SK-N-SH (cell line): ENCODE data around the gene SPIRE1. TPM values are rescaled to one million over a fixed set of nuclear protein-coding genes. Genes with fewer than 3 reads are reported as not detected.

Experiments used
- CTCF ChIA-PET: fragments of 300-600, 350-600 bp; formaldehyde crosslinking; extraction: SDS; loops from one replicate; lab custom pipeline; 2021; lab: Yijun Ruan, JAX
- POLR2A ChIA-PET: fragments of 350-600 bp; sonication (Branson Sonifier 250); formaldehyde crosslinking; extraction: SDS; loops from one replicate; lab custom pipeline; 2020; ENCODE audit warnings: antibody characterized with exemption, inconsistent platforms; lab: Yijun Ruan, JAX
- DNase-seq: peaks from one replicate; pipeline ENCODE4 v3.0.0; 2012
- H2AFZ ChIP-seq: fragments of 200-600 bp; sonication (generic); 2 replicates; pipeline ENCODE4 v1.8.1; 2016; ENCODE audit warnings: antibody characterized with exemption, mild to moderate bottlenecking, low read depth
- H3F3A ChIP-seq: fragments of 200-600 bp; sonication (generic); replicated peaks from 2 replicates; pipeline ENCODE3; 2016; ENCODE audit warnings: antibody characterized with exemption, mild to moderate bottlenecking; ENCODE audit not compliant: insufficient read depth
- H3K27ac ChIP-seq, 2 experiments: fragments of 200-500 bp in 1 of 2; fragments of 200-600 bp in 1 of 2; sonication (Bioruptor generic) in 1 of 2; sonication (generic), shearing (Covaris generic) in 1 of 2; 2 replicates each; pipeline versions ENCODE4 v1.5.1 to v1.6.1; 2014 to 2016; ENCODE audit warnings: low read depth in 2 of 2, inconsistent platforms in 1 of 2, low read length in 1 of 2, mild to moderate bottlenecking in 1 of 2, mixed read lengths in 1 of 2
- H3K27me3 ChIP-seq: fragments of 200-600 bp; sonication (generic), shearing (Covaris generic); 2 replicates; pipeline ENCODE4 v1.6.1; 2016; ENCODE audit warnings: mixed run types; ENCODE audit not compliant: insufficient read depth
- H3K36me3 ChIP-seq, 2 experiments: fragments of 200-500 bp in 1 of 2; fragments of 200-600 bp in 1 of 2; sonication (Bioruptor generic) in 1 of 2; sonication (generic) in 1 of 2; replicated peaks in 1 of 2; 2 replicates each; pipeline versions ENCODE3 to v1.5.1; 2014 to 2016; ENCODE audit warnings: low read length in 1 of 2, mild to moderate bottlenecking in 1 of 2; ENCODE audit not compliant: insufficient read depth in 2 of 2, control insufficient read depth in 1 of 2
- H3K4me1 ChIP-seq, 2 experiments: fragments of 200-500 bp in 1 of 2; fragments of 200-600 bp in 1 of 2; sonication (Bioruptor generic) in 1 of 2; sonication (generic), shearing (Covaris generic) in 1 of 2; 2 replicates each; pipeline versions ENCODE4 v1.5.1 to v1.6.1; 2014 to 2016; ENCODE audit warnings: low read depth in 1 of 2, low read length in 1 of 2, mixed run types in 1 of 2; ENCODE audit not compliant: insufficient read depth in 2 of 2, control insufficient read depth in 1 of 2
- H3K4me2 ChIP-seq: fragments of 200-600 bp; sonication (generic), shearing (Covaris generic); 2 replicates; pipeline ENCODE4 v1.6.1; 2017; ENCODE audit warnings: mixed run types
- H3K4me3 ChIP-seq, 2 experiments: fragments of 200-500 bp in 1 of 2; fragments of 200-600 bp in 1 of 2; sonication (Bioruptor generic) in 1 of 2; sonication (generic), shearing (Covaris generic) in 1 of 2; 2 replicates each; pipeline versions ENCODE4 v1.5.1 to v1.8.1; 2014 to 2016; ENCODE audit warnings: low read depth in 2 of 2, inconsistent platforms in 1 of 2, low read length in 1 of 2, mild to moderate bottlenecking in 1 of 2, mixed read lengths in 1 of 2, moderate library complexity in 1 of 2
- H3K79me2 ChIP-seq: fragments of 200-600 bp; sonication (generic); 2 replicates; pipeline ENCODE4 v1.8.1; 2017; ENCODE audit warnings: mild to moderate bottlenecking; ENCODE audit not compliant: insufficient read depth
- H3K9ac ChIP-seq: fragments of 200-600 bp; sonication (generic); 2 replicates; pipeline ENCODE4 v1.6.1; 2017; ENCODE audit warnings: mixed run types
- H3K9me2 ChIP-seq: fragments of 200-600 bp; sonication (generic); 2 replicates; pipeline ENCODE4 v1.6.1; 2017; ENCODE audit warnings: mixed run types
- H3K9me3 ChIP-seq: fragments of 200-600 bp; sonication (generic); 2 replicates; pipeline ENCODE4 v1.6.1; 2017; ENCODE audit warnings: mixed run types, mild to moderate bottlenecking, moderate library complexity
- H4K20me1 ChIP-seq: fragments of 200-600 bp; sonication (generic); 2 replicates; pipeline ENCODE4 v1.6.1; 2017; ENCODE audit warnings: mild to moderate bottlenecking, mixed run types; ENCODE audit not compliant: insufficient read depth
- CHD2 ChIP-seq: fragments of 150-350 bp; IDR thresholded peaks from 2 replicates; pipeline ENCODE4 v1.6.1; 2018; ENCODE audit warnings: low read length; ENCODE audit not compliant: partially characterized antibody
- ELF1 ChIP-seq: IDR thresholded peaks from 2 replicates; pipeline ENCODE4 v1.4.0; 2012
- EP300 ChIP-seq, 2 experiments: IDR thresholded peaks; 2 replicates each; pipeline versions ENCODE4 v1.4.0 to v1.6.1; 2012; ENCODE audit warnings: borderline replicate concordance in 1 of 2, low read depth in 1 of 2, low read length in 1 of 2
- EZH2phosphoT487 ChIP-seq: fragments of 200-600 bp; sonication (generic); IDR thresholded peaks from 2 replicates; pipeline ENCODE4 v1.6.1; 2017; ENCODE audit warnings: low read depth, mixed run types, mild to moderate bottlenecking, antibody characterized with exemption, moderate library complexity, borderline replicate concordance
- FOSL2 ChIP-seq: IDR thresholded peaks from 2 replicates; pipeline ENCODE4 v1.4.0; 2012; ENCODE audit warnings: low read depth, mild to moderate bottlenecking, moderate library complexity, borderline replicate concordance
- FOXM1 ChIP-seq: IDR thresholded peaks from 2 replicates; pipeline ENCODE4 v1.4.0; 2012; ENCODE audit warnings: low read depth, mild to moderate bottlenecking
- GABPA ChIP-seq: IDR thresholded peaks from 2 replicates; pipeline ENCODE4 v1.4.0; 2012; ENCODE audit warnings: low read depth, mild to moderate bottlenecking
- GATA2 ChIP-seq: sonication (generic); formaldehyde crosslinking; IDR thresholded peaks from 2 replicates; pipeline ENCODE4 v1.5.0; 2020; ENCODE audit warnings: mild to moderate bottlenecking, missing genetic modification reagents
- JUND ChIP-seq: IDR thresholded peaks from 2 replicates; pipeline ENCODE4 v1.4.0; 2012
- MEF2A ChIP-seq: IDR thresholded peaks from 2 replicates; pipeline ENCODE4 v1.4.0; 2012; ENCODE audit warnings: low read depth, borderline replicate concordance
- NFIC ChIP-seq: IDR thresholded peaks from 2 replicates; pipeline ENCODE4 v1.4.0; 2012; ENCODE audit warnings: borderline replicate concordance
- POLR2AphosphoS5 ChIP-seq: IDR thresholded peaks from 2 replicates; pipeline ENCODE4 v1.6.1; 2012; ENCODE audit warnings: low read depth, low read length
- RCOR1 ChIP-seq: fragments of 150-350 bp; IDR thresholded peaks from 2 replicates; pipeline ENCODE4 v1.6.1; 2017; ENCODE audit warnings: antibody characterized with exemption, low read length
- SIN3A ChIP-seq: IDR thresholded peaks from 2 replicates; pipeline ENCODE4 v1.6.1; 2012; ENCODE audit warnings: low read depth, mild to moderate bottlenecking, low read length, moderate library complexity, borderline replicate concordance
- TCF12 ChIP-seq: IDR thresholded peaks from 2 replicates; pipeline ENCODE4 v1.4.0; 2012
- TEAD4 ChIP-seq: IDR thresholded peaks from 2 replicates; pipeline ENCODE4 v1.4.0; 2012; ENCODE audit warnings: mild to moderate bottlenecking, borderline replicate concordance; ENCODE audit not compliant: insufficient read depth
- WGBS: methylation state at CpG from one replicate; pipeline ENCODE4 v1.1.6; 2017; ENCODE audit warnings: low lambda C conversion rate; 5-methylcytosine and 5-hydroxymethylcytosine counted together
- polyA plus RNA-seq, 3 experiments: library from polyadenylated mRNA; depleted of rRNA; stranded (reverse); fragments of >200 nt; gene quantifications; 2 replicates each; pipeline ENCODE4 v1.2.3, GENCODE V29; 2012
- TF ChIP-seq, protein P1 (sequence below): IDR thresholded peaks from 2 replicates; pipeline ENCODE4 v1.4.0; 2012; ENCODE audit warnings: low read depth
- TF ChIP-seq, protein P2 (sequence below): IDR thresholded peaks from 2 replicates; pipeline ENCODE4 v1.4.0; 2012; ENCODE audit warnings: low read depth, borderline replicate concordance
- TF ChIP-seq, protein P3 (sequence below): fragments of 150-350 bp; IDR thresholded peaks from 2 replicates; pipeline ENCODE4 v1.6.1; 2017; ENCODE audit warnings: antibody characterized with exemption, low read length, low read depth, borderline replicate concordance
- TF ChIP-seq, protein P4 (sequence below): IDR thresholded peaks from 2 replicates; pipeline ENCODE4 v1.4.0; 2012; ENCODE audit warnings: low read depth, borderline replicate concordance
- TF ChIP-seq, protein P5 (sequence below): IDR thresholded peaks from 2 replicates; pipeline ENCODE4; 2012

The SPIRE1 gene
- polyA plus RNA-seq, 1 of the 3 experiments (the other 2 are of a cell fraction) = 6.7 TPM

DNA sequence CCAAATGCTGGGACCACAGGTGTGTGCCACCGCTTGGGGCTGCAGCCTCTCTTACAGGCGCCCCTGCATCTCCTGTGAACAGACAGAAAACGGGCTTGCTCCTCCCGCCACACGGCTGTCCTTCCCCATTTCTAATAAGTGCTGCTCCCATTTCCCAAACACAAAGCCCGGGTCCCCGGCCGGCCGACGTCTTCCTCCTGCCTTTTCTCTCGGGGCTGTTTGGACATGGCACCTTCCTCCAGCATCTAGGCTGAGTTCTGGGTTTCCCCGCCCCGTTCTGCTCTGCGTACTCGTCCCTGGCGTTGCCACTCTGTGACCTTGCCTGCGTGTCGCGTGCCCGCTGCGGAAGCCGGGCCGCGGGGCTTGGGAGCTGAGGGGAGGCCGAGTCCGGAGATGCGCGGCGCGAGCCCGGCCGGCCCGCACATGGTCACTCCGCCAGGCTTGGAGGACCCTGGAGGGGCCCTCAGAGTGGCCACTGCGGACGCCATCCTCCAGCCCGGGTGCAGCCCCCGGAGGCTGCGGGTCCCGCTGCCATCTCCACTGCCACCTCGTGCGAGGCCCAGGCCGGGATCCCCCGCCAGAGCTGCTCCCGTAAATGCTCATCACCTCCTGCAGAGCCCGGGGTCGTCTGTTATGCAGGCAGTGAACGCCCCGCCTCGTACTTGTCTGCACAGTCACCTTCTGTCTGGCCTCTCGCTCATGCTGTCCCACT lies 223.9 kb downstream of the SPIRE1 start (continued):
- TF ChIP-seq FOSL2 = no peak
- no peak for TF ChIP-seq NFIC
- TF ChIP-seq, protein P1, sequence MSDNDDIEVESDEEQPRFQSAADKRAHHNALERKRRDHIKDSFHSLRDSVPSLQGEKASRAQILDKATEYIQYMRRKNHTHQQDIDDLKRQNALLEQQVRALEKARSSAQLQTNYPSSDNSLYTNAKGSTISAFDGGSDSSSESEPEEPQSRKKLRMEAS = no peak
- no peak for TF ChIP-seq MEF2A
- no peak for TF ChIP-seq ELF1
- no peak for TF ChIP-seq POLR2AphosphoS5
- TF ChIP-seq CHD2 = no peak
- TF ChIP-seq EP300 (IDR thresholded peaks at IDR 0.05; ENCODE audit: borderline replicate concordance in 1 of 2, low read depth in 1 of 2, low read length in 1 of 2) = no peak
- TF ChIP-seq EZH2phosphoT487 = no peak

DNA sequence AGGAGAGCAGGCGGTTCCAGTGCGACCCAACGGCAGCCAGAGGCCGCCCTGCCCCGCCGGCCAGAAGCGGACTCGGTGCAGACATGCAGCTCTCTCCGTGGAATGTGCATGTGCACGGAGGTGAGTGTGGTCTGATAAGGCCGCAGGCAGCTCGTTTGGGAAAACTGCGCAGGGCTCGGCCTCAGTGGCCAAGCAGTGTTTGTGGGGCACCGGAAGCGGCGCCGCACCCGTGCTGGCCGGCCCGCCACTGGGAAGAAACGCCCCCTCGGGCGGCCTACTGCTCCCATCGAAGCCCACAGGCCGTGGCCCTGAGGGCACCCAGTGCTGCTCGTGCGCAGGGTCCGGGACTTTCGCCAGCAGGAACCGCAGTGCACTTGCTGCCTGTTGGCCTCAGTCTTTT lies 225.0 kb downstream of the SPIRE1 start:
- 97% methylated on average over 17 of the region's 31 CpGs for WGBS
- H3K4me2 ChIP-seq = no peak overlapping the region

DNA sequence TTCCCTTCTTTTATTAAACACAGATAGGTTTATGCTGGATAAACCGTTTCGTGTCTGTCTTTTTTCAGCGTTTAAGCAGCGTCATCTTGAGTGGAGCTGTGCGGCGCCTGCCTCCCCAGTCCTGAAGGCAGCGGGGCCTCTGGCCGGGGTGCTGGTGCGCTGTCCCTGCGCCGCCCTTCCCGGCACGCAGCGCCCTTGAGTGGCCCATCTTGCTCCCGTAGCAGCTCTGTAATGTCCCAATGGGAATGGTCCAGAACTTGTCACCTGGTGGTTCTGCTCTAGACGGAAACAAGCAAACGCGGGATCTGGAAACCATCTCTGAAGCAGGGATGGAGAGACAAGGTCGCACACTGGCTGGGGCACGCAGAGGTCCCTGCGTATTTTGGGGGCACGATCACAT lies 225.7 kb downstream of the SPIRE1 start:
- Histone ChIP-seq H3K27me3 (no peaks in the 10 kb centered on the region), H3K9me3 (no peaks in the 10 kb centered on the region), H3K79me2 (no peaks in the 10 kb centered on the region), H4K20me1 (no peaks in the 10 kb centered on the region), H3K9me2 (no peaks in the 10 kb centered on the region), H3K4me2 (no peak overlapping the region), H3K9ac (no peak overlapping the region), H3K4me1 (no peaks in the 10 kb centered on the region), H2AFZ (no peak overlapping the region), H3K36me3 (peaks cover 10 to 18% of the 10 kb centered on the region in 2 experiments), H3K4me3 (no peak overlapping the region), H3K27ac (no peak overlapping the region), H3F3A (no peaks in the 10 kb centered on the region)
- CTCF ChIA-PET = no interaction called here
- POLR2A ChIA-PET = no interaction called here
- DNase-seq = no peak
- WGBS = 96% methylated on average over 22 of the region's 22 CpGs
- no peak for TF ChIP-seq FOSL2
- no peak for TF ChIP-seq GABPA
- TF ChIP-seq TCF12 = no peak
- TF ChIP-seq FOXM1 = no peak
- TF ChIP-seq JUND = no peak
- TF ChIP-seq, protein P2, sequence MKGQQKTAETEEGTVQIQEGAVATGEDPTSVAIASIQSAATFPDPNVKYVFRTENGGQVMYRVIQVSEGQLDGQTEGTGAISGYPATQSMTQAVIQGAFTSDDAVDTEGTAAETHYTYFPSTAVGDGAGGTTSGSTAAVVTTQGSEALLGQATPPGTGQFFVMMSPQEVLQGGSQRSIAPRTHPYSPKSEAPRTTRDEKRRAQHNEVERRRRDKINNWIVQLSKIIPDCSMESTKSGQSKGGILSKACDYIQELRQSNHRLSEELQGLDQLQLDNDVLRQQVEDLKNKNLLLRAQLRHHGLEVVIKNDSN = no peak
- TF ChIP-seq, protein P3, sequence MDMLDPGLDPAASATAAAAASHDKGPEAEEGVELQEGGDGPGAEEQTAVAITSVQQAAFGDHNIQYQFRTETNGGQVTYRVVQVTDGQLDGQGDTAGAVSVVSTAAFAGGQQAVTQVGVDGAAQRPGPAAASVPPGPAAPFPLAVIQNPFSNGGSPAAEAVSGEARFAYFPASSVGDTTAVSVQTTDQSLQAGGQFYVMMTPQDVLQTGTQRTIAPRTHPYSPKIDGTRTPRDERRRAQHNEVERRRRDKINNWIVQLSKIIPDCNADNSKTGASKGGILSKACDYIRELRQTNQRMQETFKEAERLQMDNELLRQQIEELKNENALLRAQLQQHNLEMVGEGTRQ = no peak
- no peak for TF ChIP-seq TEAD4
- TF ChIP-seq EZH2phosphoT487 = no peak
- TF ChIP-seq, protein P4, sequence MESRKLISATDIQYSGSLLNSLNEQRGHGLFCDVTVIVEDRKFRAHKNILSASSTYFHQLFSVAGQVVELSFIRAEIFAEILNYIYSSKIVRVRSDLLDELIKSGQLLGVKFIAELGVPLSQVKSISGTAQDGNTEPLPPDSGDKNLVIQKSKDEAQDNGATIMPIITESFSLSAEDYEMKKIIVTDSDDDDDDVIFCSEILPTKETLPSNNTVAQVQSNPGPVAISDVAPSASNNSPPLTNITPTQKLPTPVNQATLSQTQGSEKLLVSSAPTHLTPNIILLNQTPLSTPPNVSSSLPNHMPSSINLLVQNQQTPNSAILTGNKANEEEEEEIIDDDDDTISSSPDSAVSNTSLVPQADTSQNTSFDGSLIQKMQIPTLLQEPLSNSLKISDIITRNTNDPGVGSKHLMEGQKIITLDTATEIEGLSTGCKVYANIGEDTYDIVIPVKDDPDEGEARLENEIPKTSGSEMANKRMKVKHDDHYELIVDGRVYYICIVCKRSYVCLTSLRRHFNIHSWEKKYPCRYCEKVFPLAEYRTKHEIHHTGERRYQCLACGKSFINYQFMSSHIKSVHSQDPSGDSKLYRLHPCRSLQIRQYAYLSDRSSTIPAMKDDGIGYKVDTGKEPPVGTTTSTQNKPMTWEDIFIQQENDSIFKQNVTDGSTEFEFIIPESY = no peak
- TF ChIP-seq GATA2 (CRISPR knock-in tag) = no peak
- no peak for TF ChIP-seq SIN3A
- TF ChIP-seq, protein P5, sequence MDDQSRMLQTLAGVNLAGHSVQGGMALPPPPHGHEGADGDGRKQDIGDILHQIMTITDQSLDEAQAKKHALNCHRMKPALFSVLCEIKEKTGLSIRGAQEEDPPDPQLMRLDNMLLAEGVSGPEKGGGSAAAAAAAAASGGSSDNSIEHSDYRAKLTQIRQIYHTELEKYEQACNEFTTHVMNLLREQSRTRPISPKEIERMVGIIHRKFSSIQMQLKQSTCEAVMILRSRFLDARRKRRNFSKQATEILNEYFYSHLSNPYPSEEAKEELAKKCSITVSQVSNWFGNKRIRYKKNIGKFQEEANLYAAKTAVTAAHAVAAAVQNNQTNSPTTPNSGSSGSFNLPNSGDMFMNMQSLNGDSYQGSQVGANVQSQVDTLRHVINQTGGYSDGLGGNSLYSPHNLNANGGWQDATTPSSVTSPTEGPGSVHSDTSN = no peak

More for the DNA sequence above, 225.0 kb downstream of the SPIRE1 start:
- no peaks in the 10 kb centered on the region for H4K20me1 ChIP-seq
- CTCF ChIA-PET = no interaction called here
- peaks cover 10 to 12% of the 10 kb centered on the region in 2 experiments for H3K36me3 ChIP-seq
- H3K9me2 ChIP-seq = no peaks in the 10 kb centered on the region
- H2AFZ ChIP-seq = no peak overlapping the region
- no peaks in the 10 kb centered on the region for H3K4me1 ChIP-seq
- H3K27me3 ChIP-seq = no peaks in the 10 kb centered on the region
- no peak overlapping the region for H3K4me3 ChIP-seq
- H3K9me3 ChIP-seq = no peaks in the 10 kb centered on the region
- POLR2A ChIA-PET = no interaction called here
- H3K27ac ChIP-seq = no peak overlapping the region
- no peak for DNase-seq
- no peaks in the 10 kb centered on the region for H3F3A ChIP-seq
- TF ChIP-seq, protein P1 = no peak
- TF ChIP-seq RCOR1 (no peak), FOSL2 (no peak), ELF1 (no peak)
- no peak overlapping the region for H3K9ac ChIP-seq
- no peaks in the 10 kb centered on the region for H3K79me2 ChIP-seq
